Measurements from ENCODE around the gene C9orf43.
"Not testable (repeated sequence)": the region's sequence is repeated elsewhere in the genome, so short reads cannot be mapped to it uniquely, and the experiment has no call there.

Gene C9orf43

GRCh38 chr9:113375057-113376023 is 35.2 kb upstream of the C9orf43 start:
- no peaks in the 10 kb centered on the region for H3K27me3 ChIP-seq (ENCODE audit: insufficient read depth, low read length)
- no peak overlapping the region for H2AFZ ChIP-seq (ENCODE audit: low read depth, low read length)
- H3K4me3 ChIP-seq (ENCODE audit: low read length): no peak overlapping the region
- H3K9me3 ChIP-seq (ENCODE audit: low read length): no peaks in the 10 kb centered on the region
- H3K36me3 ChIP-seq (ENCODE audit: insufficient read depth, low read length): peaks cover 6% of the 10 kb centered on the region
- peaks cover 3% of the 10 kb centered on the region for H3K4me1 ChIP-seq (ENCODE audit: insufficient read depth, low read length)

- Histone ChIP-seq H3K36me3 (ENCODE audit: insufficient read depth, low read length) (peaks cover 6% of the 10 kb centered on the region), H2AFZ (ENCODE audit: low read depth, low read length) (peak within 1 kb of the TSS; percentile 74), H3K4me3 (ENCODE audit: low read length) (peak within 1 kb of the TSS; percentile 94), H3K4me1 (ENCODE audit: insufficient read depth, low read length) (peaks cover 3% of the 10 kb centered on the region), H3K27me3 (ENCODE audit: insufficient read depth, low read length) (no peaks in the 10 kb centered on the region), H3K9me3 (ENCODE audit: low read length) (no peaks in the 10 kb centered on the region)
Measured at GRCh38 chr9:113376634-113377567, 33.6 kb upstream of the C9orf43 start, which contains the start of gene HDHD3. Gene HDHD3 (minus strand): TSS chr9:113376986. CDS start chr9:113374354, 2,632 bp downstream.

- not testable (repeated sequence) for H3K27me3 ChIP-seq (ENCODE audit: insufficient read depth, low read length); H3K4me1 ChIP-seq (ENCODE audit: insufficient read depth, low read length); H2AFZ ChIP-seq (ENCODE audit: low read depth, low read length); H3K36me3 ChIP-seq (ENCODE audit: insufficient read depth, low read length); H3K9me3 ChIP-seq (ENCODE audit: low read length); H3K4me3 ChIP-seq (ENCODE audit: low read length)
Measured at GRCh38 chr9:113379094-113379828, 31.3 kb upstream of the C9orf43 start.

- H3K36me3 ChIP-seq (ENCODE audit: insufficient read depth, low read length); H3K9me3 ChIP-seq (ENCODE audit: low read length); H3K4me3 ChIP-seq (ENCODE audit: low read length); H2AFZ ChIP-seq (ENCODE audit: low read depth, low read length); H3K27me3 ChIP-seq (ENCODE audit: insufficient read depth, low read length); H3K4me1 ChIP-seq (ENCODE audit: insufficient read depth, low read length): not testable (repeated sequence)
Measured at GRCh38 chr9:113379829-113380210, 30.7 kb upstream of the C9orf43 start.

- Histone ChIP-seq H3K4me1 (ENCODE audit: insufficient read depth, low read length) (peaks cover 3% of the 10 kb centered on the region), H3K27me3 (ENCODE audit: insufficient read depth, low read length) (no peaks in the 10 kb centered on the region), H2AFZ (ENCODE audit: low read depth, low read length) (no peak overlapping the region), H3K4me3 (ENCODE audit: low read length) (no peak overlapping the region), H3K36me3 (ENCODE audit: insufficient read depth, low read length) (no peaks in the 10 kb centered on the region), H3K9me3 (ENCODE audit: low read length) (no peaks in the 10 kb centered on the region)
Measured at GRCh38 chr9:113380869-113381378, 29.6 kb upstream of the C9orf43 start.

- not testable (repeated sequence) for H3K36me3 ChIP-seq (ENCODE audit: insufficient read depth, low read length); H2AFZ ChIP-seq (ENCODE audit: low read depth, low read length); H3K9me3 ChIP-seq (ENCODE audit: low read length); H3K27me3 ChIP-seq (ENCODE audit: insufficient read depth, low read length); H3K4me1 ChIP-seq (ENCODE audit: insufficient read depth, low read length); H3K4me3 ChIP-seq (ENCODE audit: low read length)
Measured at GRCh38 chr9:113381441-113381840, 29.1 kb upstream of the C9orf43 start.

GRCh38 chr9:113381909-113382411 is 28.6 kb upstream of the C9orf43 start:
- Histone ChIP-seq H2AFZ (ENCODE audit: low read depth, low read length) (no peak overlapping the region), H3K4me3 (ENCODE audit: low read length) (no peak overlapping the region), H3K36me3 (ENCODE audit: insufficient read depth, low read length) (peaks cover 4% of the 10 kb centered on the region), H3K4me1 (ENCODE audit: insufficient read depth, low read length) (peaks cover 3% of the 10 kb centered on the region), H3K27me3 (ENCODE audit: insufficient read depth, low read length) (no peaks in the 10 kb centered on the region), H3K9me3 (ENCODE audit: low read length) (no peaks in the 10 kb centered on the region)

- H3K27me3 ChIP-seq (ENCODE audit: insufficient read depth, low read length): no peaks in the 10 kb centered on the region
- H3K36me3 ChIP-seq (ENCODE audit: insufficient read depth, low read length): peaks cover 48% of the 10 kb centered on the region
- H3K4me1 ChIP-seq (ENCODE audit: insufficient read depth, low read length): no peaks in the 10 kb centered on the region
- H3K9me3 ChIP-seq (ENCODE audit: low read length): no peaks in the 10 kb centered on the region
- no peak overlapping the region for H3K4me3 ChIP-seq (ENCODE audit: low read length)
- H2AFZ ChIP-seq (ENCODE audit: low read depth, low read length): no peak overlapping the region
Measured at GRCh38 chr9:113386571-113387393, 23.8 kb upstream of the C9orf43 start.

GRCh38 chr9:113387560-113388230 is 22.9 kb upstream of the C9orf43 start:
- H3K4me1 ChIP-seq (ENCODE audit: insufficient read depth, low read length): no peaks in the 10 kb centered on the region
- no peaks in the 10 kb centered on the region for H3K27me3 ChIP-seq (ENCODE audit: insufficient read depth, low read length)
- no peak overlapping the region for H3K4me3 ChIP-seq (ENCODE audit: low read length)
- H3K9me3 ChIP-seq (ENCODE audit: low read length): no peaks in the 10 kb centered on the region
- H2AFZ ChIP-seq (ENCODE audit: low read depth, low read length): no peak overlapping the region
- H3K36me3 ChIP-seq (ENCODE audit: insufficient read depth, low read length): peaks cover 54% of the 10 kb centered on the region

GRCh38 chr9:113388833-113389232 is 21.7 kb upstream of the C9orf43 start:
- H3K27me3 ChIP-seq (ENCODE audit: insufficient read depth, low read length): no peaks in the 10 kb centered on the region
- H3K4me3 ChIP-seq (ENCODE audit: low read length): no peak overlapping the region
- H2AFZ ChIP-seq (ENCODE audit: low read depth, low read length): no peak overlapping the region
- H3K9me3 ChIP-seq (ENCODE audit: low read length): no peaks in the 10 kb centered on the region
- no peaks in the 10 kb centered on the region for H3K4me1 ChIP-seq (ENCODE audit: insufficient read depth, low read length)
- peaks cover 60% of the 10 kb centered on the region for H3K36me3 ChIP-seq (ENCODE audit: insufficient read depth, low read length)

- no peak overlapping the region for H2AFZ ChIP-seq (ENCODE audit: low read depth, low read length)
- H3K9me3 ChIP-seq (ENCODE audit: low read length): no peaks in the 10 kb centered on the region
- no peak overlapping the region for H3K4me3 ChIP-seq (ENCODE audit: low read length)
- H3K27me3 ChIP-seq (ENCODE audit: insufficient read depth, low read length): no peaks in the 10 kb centered on the region
- no peaks in the 10 kb centered on the region for H3K4me1 ChIP-seq (ENCODE audit: insufficient read depth, low read length)
- peaks cover 60% of the 10 kb centered on the region for H3K36me3 ChIP-seq (ENCODE audit: insufficient read depth, low read length)
Measured at GRCh38 chr9:113389451-113389850, 21.1 kb upstream of the C9orf43 start.

All from neuron (in vitro differentiated cells).